ENCODE measurements around the gene TMF1. TPM values are rescaled to one million over a fixed set of nuclear protein-coding genes. Genes with fewer than 3 reads are reported as not detected.

Gene TMF1
- total RNA-seq, 1 experiment from 2014 or later = 50.2 TPM

GRCh38 chr3:68977486-68978167 lies 74.5 kb downstream of the TMF1 start:
- no peak overlapping the region for H3K27ac Mint-ChIP-seq (ENCODE audit: low read depth, unreplicated experiment)
- H3K36me3 Mint-ChIP-seq (ENCODE audit: insufficient read depth, unreplicated experiment) = peaks cover 79% of the 10 kb centered on the region
- H3K4me3 Mint-ChIP-seq (ENCODE audit: unreplicated experiment) = no peak overlapping the region
- CTCF ChIA-PET = no interaction called here
- POLR2A ChIA-PET = no interaction called here
- intact Hi-C loops (cut with micrococcal nuclease) = no loop called here
- no peak for TF ChIP-seq CTCF (IDR thresholded peaks at IDR 0.05; ENCODE audit: unreplicated experiment)
- no peaks in the 10 kb centered on the region for H3K9me3 Mint-ChIP-seq (ENCODE audit: unreplicated experiment)
- BruUV-seq (replicated peaks) = no TSS peak
- DNase-seq (ENCODE audit: unreplicated experiment) = no peak
- no peaks in the 10 kb centered on the region for H3K27me3 Mint-ChIP-seq (ENCODE audit: insufficient read depth, unreplicated experiment)
- H3K4me1 Mint-ChIP-seq (ENCODE audit: insufficient read depth, unreplicated experiment) = no peaks in the 10 kb centered on the region

- no TSS peak for BruUV-seq (replicated peaks)
- Mint-ChIP-seq H3K9me3 (ENCODE audit: unreplicated experiment) (no peaks in the 10 kb centered on the region), H3K4me1 (ENCODE audit: insufficient read depth, unreplicated experiment) (no peaks in the 10 kb centered on the region), H3K27me3 (ENCODE audit: insufficient read depth, unreplicated experiment) (peaks cover 16% of the 10 kb centered on the region), H3K4me3 (ENCODE audit: unreplicated experiment) (no peak overlapping the region), H3K27ac (ENCODE audit: low read depth, unreplicated experiment) (no peak overlapping the region), H3K36me3 (ENCODE audit: insufficient read depth, unreplicated experiment) (peaks cover 51% of the 10 kb centered on the region)
- POLR2A ChIA-PET = no interaction called here
- DNase-seq (ENCODE audit: unreplicated experiment) = no peak
- TF ChIP-seq CTCF (IDR thresholded peaks at IDR 0.05; ENCODE audit: unreplicated experiment) = no peak
- intact Hi-C loops (cut with micrococcal nuclease) = no loop called here
- CTCF ChIA-PET = interaction anchor here (0.7 kb wide), 1 partner anchor 311 kb away, joined by 4 read pairs; no protein-coding TSS in a partner anchor
Measured at GRCh38 chr3:68974711-68975110, 77.4 kb downstream of the TMF1 start.

- TF ChIP-seq CTCF (IDR thresholded peaks at IDR 0.05; ENCODE audit: unreplicated experiment) = no peak
- ChIA-PET POLR2A (no interaction called here), CTCF (no interaction called here)
- H3K27ac Mint-ChIP-seq (ENCODE audit: low read depth, unreplicated experiment) = no peak overlapping the region
- H3K27me3 Mint-ChIP-seq (ENCODE audit: insufficient read depth, unreplicated experiment) = peaks cover 27% of the 10 kb centered on the region
- no TSS peak for BruUV-seq (replicated peaks)
- H3K36me3 Mint-ChIP-seq (ENCODE audit: insufficient read depth, unreplicated experiment) = peaks cover 40% of the 10 kb centered on the region
- H3K4me3 Mint-ChIP-seq (ENCODE audit: unreplicated experiment) = no peak overlapping the region
- intact Hi-C loops (cut with micrococcal nuclease) = no loop called here
- no peak for DNase-seq (ENCODE audit: unreplicated experiment)
- H3K4me1 Mint-ChIP-seq (ENCODE audit: insufficient read depth, unreplicated experiment) = no peaks in the 10 kb centered on the region
- no peaks in the 10 kb centered on the region for H3K9me3 Mint-ChIP-seq (ENCODE audit: unreplicated experiment)
Measured at GRCh38 chr3:68973639-68974038, 78.5 kb downstream of the TMF1 start.

GRCh38 chr3:68972358-68972979 lies 79.7 kb downstream of the TMF1 start:
- Mint-ChIP-seq H3K9me3 (ENCODE audit: unreplicated experiment) (no peaks in the 10 kb centered on the region), H3K4me3 (ENCODE audit: unreplicated experiment) (no peak overlapping the region), H3K36me3 (ENCODE audit: insufficient read depth, unreplicated experiment) (peaks cover 29% of the 10 kb centered on the region), H3K4me1 (ENCODE audit: insufficient read depth, unreplicated experiment) (no peaks in the 10 kb centered on the region), H3K27ac (ENCODE audit: low read depth, unreplicated experiment) (no peak overlapping the region), H3K27me3 (ENCODE audit: insufficient read depth, unreplicated experiment) (peaks cover 39% of the 10 kb centered on the region)
- intact Hi-C loops (cut with micrococcal nuclease) = no loop called here
- CTCF ChIA-PET = interaction anchor here (0.6 to 1.4 kb wide), 7 partner anchors 8 to 89 kb away, joined by 3 to 4 read pairs (median 3); no protein-coding TSS in a partner anchor
- no TSS peak for BruUV-seq (replicated peaks)
- TF ChIP-seq CTCF (IDR thresholded peaks at IDR 0.05; ENCODE audit: unreplicated experiment) = peak; percentile 66
- POLR2A ChIA-PET = no interaction called here
- DNase-seq (ENCODE audit: unreplicated experiment) = peak; percentile 63

Small RNA genes lying within 50 kb of the gene (microRNA-seq; reads per million reads assigned to microRNA genes)
- gene MIR3136 = 1.6 reads per million, percentile 10 among the genes with 10 or more reads in this experiment

Other genes starting within 250 kb of the TMF1 start
- not detected in 2 replicates for gene TAFA4, start 119.8 kb downstream of the TMF1 start, total RNA-seq (2022)
- 40.9 and 41.7 TPM in 2 replicates for gene EOGT, start 38.6 kb downstream of the TMF1 start, total RNA-seq (2022)
- gene UBA3, start 28.0 kb upstream of the TMF1 start, total RNA-seq (2022) = 41.1 and 57.8 TPM in 2 replicates
- 50.0 and 81.6 TPM in 2 replicates for gene ARL6IP5, start 32.6 kb upstream of the TMF1 start, total RNA-seq (2022)
- not detected in 2 replicates for gene LMOD3, start 70.3 kb upstream of the TMF1 start, total RNA-seq (2022)

All from MCF 10A (cell line).